NCI-H1436 (cell line): Measurements from ENCODE around the gene LSM11.

Experiments used
- DNase-seq: peaks from one replicate; lab custom pipeline; 2025; lab: John Stamatoyannopoulos, UW

The LSM11 gene

GRCh38 chr5:157734436-157734835, 9.1 kb upstream of the LSM11 start:
- DNase-seq, result no peak

- no peak for DNase-seq
Measured at GRCh38 chr5:157735991-157736390, 7.5 kb upstream of the LSM11 start.

GRCh38 chr5:157739388-157740228, 3.9 kb upstream of the LSM11 start:
- no peak for DNase-seq

GRCh38 chr5:157740229-157740610, 3.3 kb upstream of the LSM11 start:
- DNase-seq, result peak; percentile 30

GRCh38 chr5:157741131-157741530, 2.4 kb upstream of the LSM11 start:
- no peak for DNase-seq

- no peak for DNase-seq
Measured at GRCh38 chr5:157744051-157745011, 819 bp downstream of the LSM11 start.

GRCh38 chr5:157745041-157745456, 1.5 kb downstream of the LSM11 start:
- no peak for DNase-seq

GRCh38 chr5:157747173-157747740, 3.7 kb downstream of the LSM11 start:
- DNase-seq, result no peak

GRCh38 chr5:157747766-157748700, 4.5 kb downstream of the LSM11 start:
- DNase-seq, result no peak

GRCh38 chr5:157748760-157749461, 5.4 kb downstream of the LSM11 start:
- no peak for DNase-seq

GRCh38 chr5:157749462-157749799, 5.9 kb downstream of the LSM11 start:
- DNase-seq, result no peak

GRCh38 chr5:157750320-157750719, 6.8 kb downstream of the LSM11 start:
- no peak for DNase-seq

GRCh38 chr5:157756122-157756521, 12.6 kb downstream of the LSM11 start:
- DNase-seq, result no peak

GRCh38 chr5:157758706-157759105, 15.2 kb downstream of the LSM11 start:
- DNase-seq, result no peak

- DNase-seq, result peak; percentile 75
Measured at GRCh38 chr5:157761690-157762621, 18.4 kb downstream of the LSM11 start.

- no peak for DNase-seq
Measured at GRCh38 chr5:157764531-157764930, 21.0 kb downstream of the LSM11 start.

- DNase-seq, result no peak
Measured at GRCh38 chr5:157766442-157766841, 22.9 kb downstream of the LSM11 start.

- no peak for DNase-seq
Measured at GRCh38 chr5:157766902-157767301, 23.4 kb downstream of the LSM11 start.

GRCh38 chr5:157767689-157768088, 24.2 kb downstream of the LSM11 start:
- no peak for DNase-seq

GRCh38 chr5:157770665-157771064, 27.2 kb downstream of the LSM11 start:
- no peak for DNase-seq
